Mucosa of descending colon (tissue), 3 donors: ENCODE measurements around the gene MPP3. TPM values are rescaled to one million over a fixed set of nuclear protein-coding genes. Genes with fewer than 3 reads are reported as not detected.
"Not testable (repeated sequence)": the region's sequence is repeated elsewhere in the genome, so short reads cannot be mapped to it uniquely, and the experiment has no call there.

Experiments used
- ATAC-seq: fragments of 200-7000 bp; cut with Tn5 transposase; one replicate; pipeline ENCODE4 v1.9.1; 2020; ENCODE audit warnings: mild to moderate bottlenecking, moderate library complexity
- DNase-seq, 3 donors: peaks; one replicate each; pipeline ENCODE4 v3.0.0-alpha.2; 2020
- H3K36me3 ChIP-seq: fragments of 200-600 bp; one replicate; pipeline ENCODE4 v1.8.0; 2021; ENCODE audit warnings: low read depth, mild to moderate bottlenecking
- H3K4me1 ChIP-seq: fragments of 200-600 bp; one replicate; pipeline ENCODE4 v1.8.0; 2021; ENCODE audit warnings: low read depth, mild to moderate bottlenecking
- H3K4me3 ChIP-seq: fragments of 200-600 bp; one replicate; pipeline ENCODE4 v1.8.0; 2021; ENCODE audit warnings: mild to moderate bottlenecking
- H3K9me3 ChIP-seq: fragments of 200-600 bp; one replicate; pipeline ENCODE4 v1.8.0; 2021; ENCODE audit warnings: mild to moderate bottlenecking
- CTCF ChIP-seq: fragments of 200-600 bp; IDR thresholded peaks from one replicate; pipeline ENCODE4 v1.8.0; 2022; ENCODE audit warnings: antibody characterized with exemption, mild to moderate bottlenecking
- intact Hi-C, 2 donors: fragments of 100-400 bp; cut with DNase I in 1 of 2; cut with micrococcal nuclease in 1 of 2; formaldehyde crosslinking; loops; one replicate each; pipeline versions ENCODE4 v1.11.0 to v1.11.1; 2022; cut with DNase I, micrococcal nuclease
- total RNA-seq, 3 donors: library from RNA; stranded (reverse); fragmentation: NEBNext Ultra II Directional in 2 of 3; extraction: Animal tissue kit (Norgen Biotek cat#: 25700) in 2 of 3; gene quantifications; one replicate each; pipeline versions ENCODE4 v1.2.1 to v1.2.4, GENCODE V29; 2021 to 2023
- donor health status: DM: no; HTN: no; CAD: no; lungs with moderate emphysema.
- donor health status: DM: no; HTN: no; CAD: no.
- donor health status: DM: no; HTN: yes; CAD: no.

The MPP3 gene
- total RNA-seq, 3 donors from 2014 or later = 1.8 to 8.6 (median 3.7) TPM

GRCh38 chr17:43874293-43874692 is 41.3 kb upstream of the MPP3 start:
- no peak overlapping the region for H3K4me3 ChIP-seq
- peak; percentile 69 for ATAC-seq
- H3K9me3 ChIP-seq = no peaks in the 10 kb centered on the region
- TF ChIP-seq CTCF = no peak
- H3K4me1 ChIP-seq = peaks cover 24% of the 10 kb centered on the region
- intact Hi-C loops = no loop called here
- peak in 2 of 3 donors; percentile 67 to 89 for DNase-seq
- no peaks in the 10 kb centered on the region for H3K36me3 ChIP-seq

GRCh38 chr17:43873815-43874214 is 40.9 kb upstream of the MPP3 start:
- DNase-seq (no peak), ATAC-seq (no peak)
- no peak for TF ChIP-seq CTCF
- no peaks in the 10 kb centered on the region for H3K36me3 ChIP-seq
- intact Hi-C loops = no loop called here
- no peak overlapping the region for H3K4me3 ChIP-seq
- peaks cover 23% of the 10 kb centered on the region for H3K4me1 ChIP-seq
- no peaks in the 10 kb centered on the region for H3K9me3 ChIP-seq

- peaks cover 16% of the 10 kb centered on the region for H3K4me1 ChIP-seq
- H3K9me3 ChIP-seq = no peaks in the 10 kb centered on the region
- DNase-seq = no peak
- no peak for TF ChIP-seq CTCF
- no peaks in the 10 kb centered on the region for H3K36me3 ChIP-seq
- intact Hi-C loops = no loop called here
- ATAC-seq = peak; percentile 18
- no peak overlapping the region for H3K4me3 ChIP-seq
Measured at GRCh38 chr17:43873091-43873490, 40.1 kb upstream of the MPP3 start.

GRCh38 chr17:43871946-43872690 is 39.2 kb upstream of the MPP3 start:
- no peak for TF ChIP-seq CTCF
- peak; percentile 74 for ATAC-seq
- no peak overlapping the region for H3K4me3 ChIP-seq
- peaks cover 16% of the 10 kb centered on the region for H3K4me1 ChIP-seq
- intact Hi-C loops = no loop called here
- H3K9me3 ChIP-seq = no peaks in the 10 kb centered on the region
- DNase-seq = peak; percentile 74 to 88 (median 75)
- H3K36me3 ChIP-seq = no peaks in the 10 kb centered on the region

- intact Hi-C loops, H3K9me3 ChIP-seq, H3K36me3 ChIP-seq, H3K4me1 ChIP-seq, ATAC-seq, DNase-seq, H3K4me3 ChIP-seq: not testable (repeated sequence)
Measured at GRCh38 chr17:43869031-43869430, 36.1 kb upstream of the MPP3 start.

- DNase-seq (no peak), ATAC-seq (no peak)
- intact Hi-C loops = no loop called here
- H3K4me1 ChIP-seq = peaks cover 3% of the 10 kb centered on the region
- no peak for TF ChIP-seq CTCF
- no peaks in the 10 kb centered on the region for H3K9me3 ChIP-seq
- H3K4me3 ChIP-seq = no peak overlapping the region
- no peaks in the 10 kb centered on the region for H3K36me3 ChIP-seq
Measured at GRCh38 chr17:43868226-43868994, 35.5 kb upstream of the MPP3 start.
